GM12891 (cell line): Measurements from ENCODE around the gene MAP10.

Source experiments
- POLR2A ChIP-seq: IDR thresholded peaks from 2 replicates; pipeline ENCODE4 v1.6.1; 2011; ENCODE audit warnings: low read depth, low read length, control low read depth
- POLR2AphosphoS5 ChIP-seq: IDR thresholded peaks from 2 replicates; pipeline ENCODE4 v1.6.1; 2011; ENCODE audit warnings: low read depth, low read length, control low read depth
- POU2F2 ChIP-seq: IDR thresholded peaks from 2 replicates; pipeline ENCODE4 v1.6.1; 2011; ENCODE audit warnings: low read depth, mild to moderate bottlenecking, control low read depth, low read length, moderate library complexity
- TAF1 ChIP-seq: IDR thresholded peaks from 2 replicates; pipeline ENCODE4 v1.6.1; 2011; ENCODE audit warnings: low read depth, low read length, control low read depth

- TF ChIP-seq TAF1 (no peak), POLR2AphosphoS5 (no peak), POLR2A (no peak), POU2F2 (no peak)
Measured at GRCh38 chr1:232826318-232826717, 21.1 kb downstream of the MAP10 start.
